C4-2B (cell line): ENCODE measurements around the gene CPNE6.

ENCODE experiments used
- CTCF ChIP-seq: fragments of 450-650 bp; conservative IDR thresholded peaks from 2 replicates; pipeline ENCODE4 v1.5.1; 2017; ENCODE audit warnings: mild to moderate bottlenecking
- ZFX ChIP-seq: fragments of 450-650 bp; IDR thresholded peaks from 2 replicates; pipeline ENCODE4 v1.6.1; 2017

DNA sequence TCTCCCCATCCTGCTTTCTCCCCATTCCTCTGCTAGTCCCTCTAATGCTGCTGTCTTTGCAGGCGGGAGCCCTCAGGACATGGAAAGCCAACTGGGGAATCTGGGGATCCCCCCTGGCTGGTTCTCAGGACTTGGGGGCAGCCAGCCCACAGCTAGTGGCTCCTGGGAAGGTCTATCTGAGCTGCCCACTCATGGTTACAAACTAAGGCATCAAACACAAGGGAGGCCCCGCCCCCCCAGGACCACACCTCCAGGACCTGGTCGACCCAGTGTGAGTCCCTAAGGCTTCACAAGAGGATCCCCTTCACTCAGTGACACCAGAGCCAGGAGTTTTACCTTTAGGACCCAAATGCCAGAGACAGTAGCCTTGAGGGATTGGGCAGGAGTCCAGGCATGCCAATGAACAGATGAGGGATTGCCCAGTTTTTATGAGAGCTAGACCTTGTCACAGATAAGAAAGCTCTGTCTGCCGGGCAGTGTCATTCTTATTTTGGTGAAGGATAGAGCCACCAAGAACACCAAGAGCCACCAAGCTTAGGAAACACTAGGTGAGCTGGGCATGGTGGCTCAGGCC is 8.0 kb upstream of the CPNE6 start:
- no peak for TF ChIP-seq CTCF
- TF ChIP-seq ZFX, result no peak
